K562 (cell line): ENCODE measurements around the gene CD44. TPM values are rescaled to one million over a fixed set of nuclear protein-coding genes. Genes with fewer than 3 reads are reported as not detected.

Experiments
- CEBPG ChIP-seq, 3 experiments: fragments of 200-800 bp in 1 of 3; sonication (Bioruptor generic) in 1 of 3; sonication (generic) in 1 of 3; formaldehyde crosslinking in 1 of 3; IDR thresholded peaks in 2 of 3; conservative IDR thresholded peaks in 1 of 3; 2 replicates each; pipeline versions ENCODE4 v1.6.1 to v1.8.0; 2016 to 2022; ENCODE audit warnings: missing compliant biosample characterization in 2 of 3, missing genetic modification characterization in 2 of 3, mild to moderate bottlenecking in 1 of 3, missing genetic modification reagents in 1 of 3
- FOSL1 ChIP-seq: fragments of 200-800 bp; sonication (Bioruptor generic); conservative IDR thresholded peaks from 2 replicates; pipeline ENCODE4 v1.6.1; 2016; ENCODE audit warnings: missing genetic modification characterization, missing compliant biosample characterization
- HDAC8 ChIP-seq: fragments of 450-650 bp; IDR thresholded peaks from 2 replicates; pipeline ENCODE4 v1.6.1; 2016; ENCODE audit warnings: mild to moderate bottlenecking, missing genetic modification characterization, moderate library complexity, missing compliant biosample characterization
- IRF9 ChIP-seq: fragments of 450-650 bp; IDR thresholded peaks from 2 replicates; pipeline ENCODE4 v1.6.1; 2016; ENCODE audit warnings: missing biosample characterization, missing genetic modification characterization
- RAD51 ChIP-seq: fragments of 450-650 bp; IDR thresholded peaks from 2 replicates; pipeline ENCODE4 v1.7.1; 2016; ENCODE audit warnings: low read depth, mild to moderate bottlenecking, borderline replicate concordance
- TAF1 ChIP-seq: IDR thresholded peaks from 2 replicates; pipeline ENCODE4 v1.6.1; 2011; ENCODE audit warnings: mild to moderate bottlenecking, low read length, moderate library complexity; ENCODE audit not compliant: insufficient read depth, control insufficient read depth, severe bottlenecking; ENCODE audit errors: extremely low read depth
- TAF15 ChIP-seq: fragments of 200-400 bp; formaldehyde crosslinking; IDR thresholded peaks from 2 replicates; pipeline ENCODE4 v1.6.1; 2017; ENCODE audit warnings: mild to moderate bottlenecking, low read depth, low read length, moderate library complexity
- TBP ChIP-seq: optimal IDR thresholded peaks from 2 replicates; pipeline ENCODE3; 2011; ENCODE audit warnings: low read depth, low read length, improper control_type of control experiment
- YBX1 ChIP-seq: fragments of 450-650 bp; IDR thresholded peaks from 2 replicates; pipeline ENCODE4 v1.7.1; 2016; ENCODE audit warnings: mild to moderate bottlenecking
- ZNF232 ChIP-seq: sonication (generic); formaldehyde crosslinking; IDR thresholded peaks from 2 replicates; pipeline ENCODE4 v1.8.0; 2022; ENCODE audit warnings: mild to moderate bottlenecking, missing genetic modification reagents
- ZNF584 ChIP-seq: fragments of 200-800 bp; sonication (Bioruptor generic); IDR thresholded peaks from 2 replicates; pipeline ENCODE4 v1.6.1; 2016; ENCODE audit warnings: low read depth, mild to moderate bottlenecking, missing genetic modification characterization, missing compliant biosample characterization
- polyA plus RNA-seq, 8 experiments: library from polyadenylated mRNA; depleted of rRNA in 4 of 8; stranded (reverse) in 5 of 8; unstranded in 3 of 8; fragments of >200 nt; fragmentation: Nextera tagmentation in 2 of 8; fragmentation: Illumina TruSeq in 1 of 8; extraction: Ambion mirVana in 2 of 8; extraction: Trizol in 1 of 8; gene quantifications; 2 replicates each; pipeline versions ENCODE4 v1.2.1 to v1.2.3, GENCODE V29; 2011 to 2014; ENCODE audit warnings: inconsistent platforms in 1 of 8, missing spikeins in 1 of 8
- total RNA-seq, 7 experiments: library from RNA; depleted of rRNA in 6 of 7; stranded (reverse); fragments of >200 nt in 6 of 7; fragmentation: Illumina TruSeq in 2 of 7; extraction: Trizol in 2 of 7; gene quantifications; 2 replicates each; pipeline versions ENCODE4 v1.2.1 to v1.2.3, GENCODE V29; 2011 to 2021; ENCODE audit warnings: low replicate concordance in 1 of 7
- TF ChIP-seq, protein P1 (sequence below), 2 experiments: fragments of 450-650 bp in 1 of 2; sonication (generic) in 1 of 2; formaldehyde crosslinking in 1 of 2; IDR thresholded peaks in 1 of 2; conservative IDR thresholded peaks in 1 of 2; 2 replicates each; pipeline versions ENCODE4 v1.6.1 to v1.8.1; 2016 to 2023; ENCODE audit warnings: mild to moderate bottlenecking in 2 of 2, moderate library complexity in 2 of 2, inconsistent platforms in 1 of 2, missing genetic modification reagents in 1 of 2

The CD44 gene
- total and polyA plus RNA-seq, 9 of the 15 experiments (the other 6 are each of a cell fraction or from before 2014, with no cell fraction given): 1.2 to 13.9 (median 3.0) TPM

GRCh38 chr11:35099278-35100012 is 39.5 kb upstream of the CD44 start (continued):
- TF ChIP-seq TBP: no peak
- no peak for TF ChIP-seq HDAC8
- TF ChIP-seq IRF9 (tag): no peak
- TF ChIP-seq CEBPG (CRISPR knock-in tag; IDR thresholded peaks at IDR 0.05): no peak
- peak in 1 of 2 experiments; percentile 82; a peak in 3 of 4 replicates for TF ChIP-seq CEBPG (tag; conservative IDR thresholded peaks at IDR 0.05 in 1 of 2, IDR thresholded peaks at IDR 0.05 in 1 of 2)
- no peak for TF ChIP-seq TAF1
- no peak for TF ChIP-seq ZNF232
- TF ChIP-seq FOSL1 (tag): peak; percentile 91
- TF ChIP-seq TAF15: no peak
- TF ChIP-seq ZNF584 (CRISPR knock-in tag): 0 out of 2 replicates have a peak, but pooled peaks have one; percentile 23
- TF ChIP-seq RAD51: no peak
- no peak for TF ChIP-seq YBX1
- TF ChIP-seq, protein P1, sequence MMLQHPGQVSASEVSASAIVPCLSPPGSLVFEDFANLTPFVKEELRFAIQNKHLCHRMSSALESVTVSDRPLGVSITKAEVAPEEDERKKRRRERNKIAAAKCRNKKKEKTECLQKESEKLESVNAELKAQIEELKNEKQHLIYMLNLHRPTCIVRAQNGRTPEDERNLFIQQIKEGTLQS (IDR thresholded peaks at IDR 0.05): peak; percentile 77
- TF ChIP-seq, protein P1 (CRISPR knock-in tag; conservative IDR thresholded peaks at IDR 0.05): no peak
